GM21515 (cell line): ENCODE measurements around the gene ITPKC.

Source experiments
- ATAC-seq: cut with Tn5 transposase; IDR thresholded peaks from one replicate; pipeline ENCODE4 v1.9.1; 2021; ENCODE audit not compliant: unreplicated experiment

ITPKC gene

GRCh38 chr19:40690050-40690692 lies 26.7 kb upstream of the ITPKC start, which contains the start of gene NUMBL:
Gene NUMBL, minus strand, starts transcription at chr19:40690651. Its CDS starts 168 bp downstream, at chr19:40690483.
- no peak for ATAC-seq

- peak; percentile 44 for ATAC-seq
These were observed 26.1 kb upstream of the ITPKC start for GRCh38 chr19:40690693-40691420.

DNA sequence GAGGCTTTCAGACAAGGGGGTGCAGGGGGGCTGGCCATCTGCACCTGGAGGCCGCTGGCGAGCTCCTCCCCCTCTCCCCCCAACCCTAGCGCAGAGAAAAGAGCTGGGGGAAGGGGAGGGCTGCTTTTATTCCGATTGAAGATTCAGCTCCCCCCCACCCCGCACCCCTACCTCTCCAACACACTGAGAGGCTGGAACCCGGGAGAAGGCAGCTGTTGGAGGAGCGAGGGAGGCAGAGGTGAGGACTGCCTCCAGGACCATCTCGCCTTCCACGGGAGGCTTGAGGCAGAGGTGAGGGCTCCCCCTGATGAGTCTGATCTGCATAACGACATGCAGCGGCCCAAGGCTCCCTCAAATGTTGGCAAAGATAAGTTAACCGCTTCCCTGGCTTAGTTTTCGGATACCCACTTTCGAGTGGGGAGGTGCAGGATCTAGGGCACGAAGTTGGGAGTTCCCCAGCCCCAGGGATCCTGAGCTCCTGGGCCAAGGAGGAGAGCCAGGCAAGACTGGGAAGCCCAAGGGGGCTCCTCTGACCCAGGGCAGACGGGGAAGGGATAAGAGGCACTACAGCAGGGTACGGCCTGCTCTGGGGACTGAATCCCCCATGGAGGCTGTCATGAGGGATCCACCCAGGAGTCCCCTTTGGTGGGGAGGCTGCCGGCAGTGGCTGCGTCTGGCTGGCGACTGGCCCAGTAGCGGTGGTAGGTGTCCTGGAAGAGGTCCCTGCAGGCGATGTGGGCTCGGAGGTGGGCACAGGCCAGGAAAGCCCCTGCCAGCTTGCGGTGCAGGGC lies 25.3 kb upstream of the ITPKC start:
- ATAC-seq = no peak

DNA sequence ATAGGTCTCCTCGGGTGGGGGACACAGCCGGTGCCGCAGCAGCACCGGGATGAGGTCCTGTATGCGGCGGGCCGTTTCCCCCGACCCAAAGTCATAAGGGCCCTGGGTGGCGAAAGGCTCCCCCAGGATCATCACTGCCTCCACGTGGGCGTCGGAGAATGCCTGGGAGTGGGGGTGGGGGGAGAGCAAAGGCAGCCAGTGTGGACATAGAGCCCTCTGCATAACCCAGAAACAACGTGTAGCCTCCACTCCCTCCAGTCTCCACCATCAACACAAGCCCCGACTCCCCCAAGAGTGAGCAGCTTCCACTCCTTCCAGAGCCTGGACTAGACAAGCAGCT lies 24.7 kb upstream of the ITPKC start:
- no peak for ATAC-seq

DNA sequence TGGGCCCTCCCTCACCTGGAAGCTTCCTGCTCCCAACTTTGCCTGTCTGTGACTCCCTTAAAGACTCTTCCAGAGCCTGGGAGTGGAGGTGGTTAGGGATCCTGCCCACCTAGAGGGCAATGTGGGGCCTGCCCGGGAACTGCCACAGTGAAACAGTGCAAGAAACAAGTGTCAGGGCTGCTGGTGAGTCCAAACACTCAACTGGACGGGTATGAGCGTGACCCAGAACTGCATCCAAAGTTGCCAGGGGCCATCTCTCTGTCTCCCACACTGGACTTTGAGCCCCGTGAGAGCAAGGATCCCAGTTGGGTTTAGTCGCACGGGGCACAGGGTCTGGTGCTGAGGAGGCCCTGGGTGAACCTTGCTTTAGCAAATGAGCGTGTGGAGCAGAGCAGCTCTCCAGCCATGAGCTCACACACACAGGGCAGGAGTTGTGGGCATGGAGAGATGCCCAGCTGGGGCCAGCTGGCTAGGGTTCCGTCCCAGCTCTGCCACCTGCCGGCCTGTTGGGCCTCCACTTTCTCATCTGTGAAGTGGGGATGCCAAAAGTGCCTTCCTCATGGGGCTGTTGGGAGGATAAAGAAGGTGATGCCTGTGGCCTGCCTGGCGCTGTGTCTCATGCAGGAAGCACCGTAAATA lies 23.6 kb upstream of the ITPKC start:
- no peak for ATAC-seq

GRCh38 chr19:40693896-40694295 lies 23.0 kb upstream of the ITPKC start:
- no peak for ATAC-seq

DNA sequence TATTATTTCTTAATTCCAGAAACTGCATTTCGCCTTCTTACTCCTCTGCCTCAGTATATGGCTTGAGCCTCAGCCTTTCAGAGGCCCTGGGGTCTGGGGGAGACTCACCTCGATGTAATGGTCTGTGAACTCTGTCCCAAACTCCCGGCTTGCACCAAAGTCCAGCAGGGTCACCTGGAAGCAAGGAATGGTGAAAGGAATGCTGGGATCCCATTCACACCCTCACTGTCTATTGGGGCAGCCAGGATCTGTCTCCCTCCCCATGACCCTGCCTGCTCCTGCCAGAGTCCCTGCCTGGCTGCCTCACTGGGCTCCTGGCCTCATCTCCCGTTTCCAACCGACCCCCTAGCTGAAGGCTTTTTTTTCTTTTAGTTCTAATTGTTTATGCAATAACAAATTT lies 21.0 kb upstream of the ITPKC start:
- no peak for ATAC-seq

DNA sequence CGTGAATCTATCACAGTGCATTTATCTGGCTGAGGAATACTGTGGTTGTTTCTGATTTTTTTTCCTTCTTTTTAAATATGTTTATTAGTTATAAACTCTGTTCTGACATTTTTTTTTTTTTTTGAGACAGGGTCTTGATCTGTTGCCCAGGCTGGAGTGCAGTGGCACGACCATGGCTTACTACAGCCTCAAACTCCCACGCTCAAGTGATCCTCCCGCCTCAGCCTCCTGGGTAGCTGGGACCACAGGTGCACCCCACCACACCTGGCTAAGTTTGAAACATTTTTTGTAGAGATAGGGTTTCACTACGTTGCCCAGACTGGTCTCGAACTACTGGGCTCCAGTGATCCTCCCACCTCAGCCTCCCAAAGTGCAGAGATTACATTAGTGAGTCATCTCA lies 19.9 kb upstream of the ITPKC start:
- ATAC-seq = no peak

DNA sequence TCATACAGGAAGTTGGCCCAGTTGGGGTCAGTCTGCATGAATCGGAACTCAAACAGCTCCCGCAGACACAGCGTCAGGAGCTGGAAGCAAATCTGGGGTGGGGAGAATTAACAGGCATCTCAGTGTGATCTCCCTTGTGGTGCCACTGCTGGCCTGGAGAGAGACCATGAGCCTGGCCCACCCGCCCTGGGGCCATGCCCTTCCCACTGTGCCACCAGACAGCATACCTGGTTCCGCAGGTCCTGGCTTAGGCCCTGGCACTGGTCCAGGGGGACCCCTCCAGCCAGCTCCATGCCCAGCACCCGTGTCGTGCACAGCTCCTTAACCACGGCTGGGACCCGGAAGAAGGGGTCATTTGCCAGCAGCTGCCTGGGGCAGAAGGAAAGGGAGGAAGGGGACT lies 16.8 kb upstream of the ITPKC start:
- ATAC-seq = no peak

- no peak for ATAC-seq
These were observed 15.2 kb upstream of the ITPKC start for GRCh38 chr19:40701758-40702157.

DNA sequence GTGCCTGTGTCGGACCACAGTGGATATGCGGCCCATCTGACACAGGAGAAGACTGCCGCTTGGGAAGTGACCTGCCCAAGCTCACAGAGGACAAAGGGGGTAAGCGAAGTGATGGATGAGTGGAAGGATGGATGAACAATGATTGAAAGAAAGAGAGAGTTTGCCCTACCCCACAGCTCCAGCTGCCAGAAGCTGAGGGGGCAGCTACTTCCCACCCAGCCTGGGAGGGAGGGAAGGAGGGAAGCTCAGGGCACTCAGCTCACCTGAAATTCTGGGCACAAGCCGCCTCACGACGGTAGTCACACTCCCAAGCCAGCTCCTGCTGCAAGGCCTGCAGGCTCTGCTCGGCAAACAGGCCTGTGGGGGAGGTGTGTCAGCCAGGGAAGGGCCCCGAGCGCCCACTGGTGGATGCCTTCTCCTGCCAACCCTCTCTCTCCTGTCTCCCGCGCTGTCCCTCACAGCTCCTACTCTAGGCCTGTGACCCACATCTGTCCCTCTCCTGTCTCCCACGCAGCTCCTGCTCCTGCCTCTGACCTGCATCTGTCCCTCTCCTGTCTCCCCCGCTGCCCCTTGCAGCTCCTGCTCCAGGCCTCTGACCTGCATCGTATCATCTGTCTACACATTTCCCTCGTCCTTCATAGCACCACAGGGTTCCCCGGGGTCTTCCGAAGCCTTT lies 14.4 kb upstream of the ITPKC start:
- no peak for ATAC-seq

DNA sequence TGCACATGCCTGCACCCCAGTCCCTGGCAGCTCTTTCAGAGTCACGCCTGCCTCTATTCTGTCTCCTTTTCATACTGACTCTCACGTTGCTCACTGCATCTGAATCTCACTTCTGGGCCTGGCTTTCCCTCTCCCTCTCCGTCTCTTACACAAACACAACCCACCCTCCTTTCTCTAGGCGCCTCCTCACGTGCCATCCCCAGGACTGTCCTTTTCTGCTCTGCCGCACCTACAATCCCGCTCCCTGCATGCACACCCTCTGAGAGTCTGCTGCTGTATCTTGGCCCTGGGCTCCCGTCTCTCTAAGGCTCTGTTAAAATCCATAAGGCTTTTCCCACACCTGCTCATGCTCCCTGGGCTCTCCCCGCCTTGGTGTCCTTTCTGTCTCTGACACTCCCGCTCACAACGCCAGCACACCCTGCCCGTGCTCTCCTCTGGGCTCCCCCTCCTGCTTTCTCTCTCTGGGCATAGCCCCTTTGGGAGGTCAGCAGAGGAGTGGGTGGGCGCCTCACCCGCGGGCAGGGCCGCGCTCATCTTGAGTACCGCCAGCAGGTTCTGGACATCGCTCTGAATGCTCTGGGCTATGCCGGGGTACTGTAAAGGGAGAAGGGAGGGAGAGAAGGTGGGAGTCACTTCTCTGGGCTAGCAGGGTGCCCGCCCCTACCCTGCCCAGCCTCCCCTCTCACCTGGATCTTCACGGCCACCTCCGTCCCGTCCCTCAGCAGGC lies 13.7 kb upstream of the ITPKC start:
- ATAC-seq = no peak

- no peak for ATAC-seq
These were observed 12.2 kb upstream of the ITPKC start for GRCh38 chr19:40704491-40705361.

GRCh38 chr19:40705362-40705651 lies 11.6 kb upstream of the ITPKC start:
- no peak for ATAC-seq

DNA sequence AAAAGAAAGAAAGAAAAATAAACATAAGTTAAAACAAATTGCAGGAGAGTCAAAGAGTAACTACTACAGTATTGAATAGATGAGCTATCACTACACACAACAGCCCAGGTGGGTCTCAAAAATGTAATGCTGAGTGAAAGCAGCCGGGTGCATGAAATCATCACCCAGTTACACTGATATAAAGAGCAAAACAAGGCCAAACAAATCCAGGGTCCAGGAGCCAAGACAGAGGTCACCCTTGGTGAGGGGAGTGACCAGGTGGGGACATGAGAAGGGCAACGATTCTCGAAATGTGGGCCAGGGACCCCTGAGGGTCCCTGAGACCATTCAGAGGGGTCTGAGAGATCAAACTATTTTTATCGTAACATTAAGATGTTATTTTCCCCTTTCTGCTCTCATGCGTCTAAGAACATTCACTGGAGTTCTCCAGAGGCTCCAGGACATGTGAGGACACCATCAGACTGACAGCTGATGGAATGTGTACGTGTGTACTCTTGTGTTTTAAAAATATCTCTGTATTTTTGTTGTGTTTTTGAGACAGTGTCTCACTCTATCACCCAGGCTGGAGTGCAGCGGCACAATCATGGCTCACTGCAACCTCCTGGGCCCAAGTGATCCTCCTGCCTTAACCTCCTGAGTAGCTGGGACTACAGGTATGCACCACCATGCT lies 10.8 kb upstream of the ITPKC start:
- ATAC-seq = no peak

DNA sequence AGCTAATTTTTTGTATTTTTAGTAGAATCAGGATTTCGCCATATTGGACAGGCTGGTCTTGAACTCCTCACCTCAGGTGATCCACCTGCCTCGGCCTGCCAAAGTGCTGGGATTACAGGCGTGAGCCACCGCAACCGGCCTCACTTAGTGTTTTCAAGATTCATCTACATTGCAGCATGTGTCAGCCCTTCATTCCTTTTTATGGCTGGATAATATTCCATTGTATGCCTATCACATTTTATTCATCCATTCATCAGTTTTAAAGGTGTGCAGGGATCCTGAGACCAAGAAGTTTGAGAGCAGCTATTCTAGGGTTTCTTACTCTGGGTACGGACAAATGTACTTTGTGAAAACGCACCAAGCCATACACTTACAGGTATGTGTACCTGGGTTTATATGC lies 9.3 kb upstream of the ITPKC start:
- no peak for ATAC-seq

DNA sequence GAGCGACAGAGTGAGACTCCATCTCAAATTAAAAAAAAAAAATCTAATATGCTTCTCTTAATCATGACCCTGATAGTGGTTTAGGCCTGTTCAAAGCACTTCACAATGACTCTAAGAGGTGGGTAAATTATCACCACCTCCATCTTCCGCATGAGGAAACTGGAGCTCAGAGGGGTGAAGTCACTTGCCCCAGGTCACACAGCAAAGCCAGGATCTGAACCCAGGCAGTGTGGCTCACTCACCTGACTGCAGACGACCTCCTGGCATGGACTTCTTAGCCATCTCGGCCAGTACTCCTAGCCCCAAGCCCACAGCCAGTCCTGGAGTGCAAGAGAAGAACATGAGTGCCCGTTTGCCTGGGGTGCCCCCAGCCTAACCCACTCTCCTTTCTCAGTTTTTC lies 7.1 kb upstream of the ITPKC start:
- no peak for ATAC-seq

DNA sequence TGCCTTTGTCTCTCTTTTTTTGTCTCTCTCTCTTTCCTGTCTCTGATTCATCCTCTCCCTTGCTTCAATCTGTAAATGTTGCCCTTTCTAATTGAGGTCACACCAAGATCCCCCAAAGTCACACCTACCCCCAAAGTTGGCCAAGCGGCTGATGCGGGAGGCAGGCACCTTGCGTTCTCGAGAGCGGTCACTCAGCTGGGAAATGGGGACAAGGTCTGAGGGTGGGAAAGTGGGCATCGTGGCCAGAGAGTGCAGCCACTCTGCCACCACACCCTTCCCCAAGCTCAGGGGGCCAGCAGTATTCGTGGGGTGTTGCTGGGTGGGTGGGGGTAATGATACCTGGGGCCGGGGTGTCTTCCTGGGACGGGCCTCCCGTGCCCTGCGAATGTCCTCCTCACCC lies 3.0 kb upstream of the ITPKC start:
- no peak for ATAC-seq
